Measurements from ENCODE around the gene DNAI4.

The DNAI4 gene

GRCh38 chr1:66940981-66941380 is 16.3 kb upstream of the DNAI4 start:
- Histone ChIP-seq H3K36me3 (ENCODE audit: control insufficient read depth, insufficient read depth, low read length) (no peaks in the 10 kb centered on the region), H3K27me3 (ENCODE audit: control insufficient read depth, insufficient read depth, low read length) (no peaks in the 10 kb centered on the region), H3K9me3 (ENCODE audit: control insufficient read depth, low read length) (no peaks in the 10 kb centered on the region), H3K4me1 (ENCODE audit: control insufficient read depth, insufficient read depth, low read length) (peaks cover 4% of the 10 kb centered on the region), H3K4me3 (ENCODE audit: low read length) (no peak overlapping the region), H3K9ac (ENCODE audit: low read length) (no peak overlapping the region)

- no peaks in the 10 kb centered on the region for H3K9me3 ChIP-seq (ENCODE audit: control insufficient read depth, low read length)
- H3K4me1 ChIP-seq (ENCODE audit: control insufficient read depth, insufficient read depth, low read length): peaks cover 7% of the 10 kb centered on the region
- H3K36me3 ChIP-seq (ENCODE audit: control insufficient read depth, insufficient read depth, low read length): no peaks in the 10 kb centered on the region
- H3K27me3 ChIP-seq (ENCODE audit: control insufficient read depth, insufficient read depth, low read length): no peaks in the 10 kb centered on the region
- no peak overlapping the region for H3K4me3 ChIP-seq (ENCODE audit: low read length)
- no peak overlapping the region for H3K9ac ChIP-seq (ENCODE audit: low read length)
Observed at GRCh38 chr1:66938613-66939012, 14.0 kb upstream of the DNAI4 start.

- H3K4me1 ChIP-seq (ENCODE audit: control insufficient read depth, insufficient read depth, low read length): peaks cover 9% of the 10 kb centered on the region
Observed at GRCh38 chr1:66937529-66938234, 13.0 kb upstream of the DNAI4 start.

DNA sequence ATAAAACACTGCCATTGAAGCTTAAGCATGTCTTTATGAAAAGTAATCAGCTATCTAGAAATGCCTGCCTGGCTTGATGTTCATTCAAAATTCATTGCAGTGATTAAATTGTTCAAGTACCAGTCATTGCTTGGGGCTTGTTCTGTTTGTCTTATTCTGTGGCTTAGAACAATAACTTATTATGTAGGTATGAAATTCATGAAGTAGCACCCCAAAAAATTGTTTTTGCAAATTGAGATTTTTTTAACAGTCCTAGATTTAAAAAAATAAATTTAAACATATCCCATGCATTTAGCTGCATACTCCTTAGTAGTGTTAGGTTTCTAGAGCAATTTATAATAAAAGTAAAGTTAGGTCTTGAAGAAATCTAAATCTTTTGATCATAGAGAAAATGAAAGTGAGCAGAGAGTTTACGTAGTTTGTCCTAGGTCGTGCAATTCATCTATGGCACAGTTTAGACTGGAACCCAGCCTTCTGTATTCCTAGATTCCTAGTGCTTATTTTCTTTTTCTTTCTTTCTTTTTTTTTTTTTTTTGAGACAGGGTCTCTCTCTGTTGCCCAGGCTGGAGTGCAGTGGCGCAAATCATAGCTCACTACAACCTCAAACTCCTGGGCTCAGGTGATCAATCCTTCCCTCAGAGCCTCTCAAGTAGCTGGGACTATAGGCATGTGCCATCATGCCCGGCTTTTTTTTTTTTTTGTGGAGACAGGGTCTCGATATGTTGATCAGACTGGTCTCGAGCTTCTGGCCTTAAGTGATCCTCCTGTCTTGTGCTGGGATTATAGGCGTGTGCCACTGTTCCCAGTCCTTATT is 9.4 kb upstream of the DNAI4 start:
- Histone ChIP-seq H3K4me1 (ENCODE audit: control insufficient read depth, insufficient read depth, low read length) (peaks cover 15% of the 10 kb centered on the region), H3K4me3 (ENCODE audit: low read length) (peak overlapping the region; percentile 12), H3K27me3 (ENCODE audit: control insufficient read depth, insufficient read depth, low read length) (no peaks in the 10 kb centered on the region), H3K9me3 (ENCODE audit: control insufficient read depth, low read length) (no peaks in the 10 kb centered on the region), H3K36me3 (ENCODE audit: control insufficient read depth, insufficient read depth, low read length) (no peaks in the 10 kb centered on the region), H3K9ac (ENCODE audit: low read length) (peak overlapping the region; percentile 37)

More at GRCh38 chr1:66937529-66938234, 13.0 kb upstream of the DNAI4 start:
- Histone ChIP-seq H3K9ac (ENCODE audit: low read length) (no peak overlapping the region), H3K27me3 (ENCODE audit: control insufficient read depth, insufficient read depth, low read length) (no peaks in the 10 kb centered on the region), H3K4me3 (ENCODE audit: low read length) (no peak overlapping the region), H3K36me3 (ENCODE audit: control insufficient read depth, insufficient read depth, low read length) (no peaks in the 10 kb centered on the region), H3K9me3 (ENCODE audit: control insufficient read depth, low read length) (no peaks in the 10 kb centered on the region)

DNA sequence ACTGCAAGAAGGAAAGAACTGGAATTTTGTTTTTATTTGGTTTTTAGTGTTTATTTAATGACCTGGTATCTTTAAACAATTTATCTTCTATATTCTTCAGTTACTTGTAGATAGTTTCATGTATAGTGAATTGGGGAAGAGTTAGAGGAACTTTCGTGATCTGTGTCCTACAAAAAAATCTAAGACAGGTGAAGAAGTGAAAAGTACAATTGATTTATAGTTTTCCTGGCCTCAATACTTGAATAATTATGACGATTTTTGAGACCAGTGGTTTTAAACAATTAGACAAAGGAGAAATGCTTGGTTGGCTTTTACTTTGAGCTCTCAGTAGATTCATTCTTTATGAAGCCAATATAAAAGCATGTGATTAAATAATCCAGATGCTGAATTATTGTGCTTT is 7.6 kb upstream of the DNAI4 start:
- H3K9me3 ChIP-seq (ENCODE audit: control insufficient read depth, low read length): no peaks in the 10 kb centered on the region
- peaks cover 11% of the 10 kb centered on the region for H3K4me1 ChIP-seq (ENCODE audit: control insufficient read depth, insufficient read depth, low read length)
- no peaks in the 10 kb centered on the region for H3K36me3 ChIP-seq (ENCODE audit: control insufficient read depth, insufficient read depth, low read length)
- no peak overlapping the region for H3K4me3 ChIP-seq (ENCODE audit: low read length)
- H3K27me3 ChIP-seq (ENCODE audit: control insufficient read depth, insufficient read depth, low read length): no peaks in the 10 kb centered on the region
- H3K9ac ChIP-seq (ENCODE audit: low read length): peak overlapping the region; percentile 45

DNA sequence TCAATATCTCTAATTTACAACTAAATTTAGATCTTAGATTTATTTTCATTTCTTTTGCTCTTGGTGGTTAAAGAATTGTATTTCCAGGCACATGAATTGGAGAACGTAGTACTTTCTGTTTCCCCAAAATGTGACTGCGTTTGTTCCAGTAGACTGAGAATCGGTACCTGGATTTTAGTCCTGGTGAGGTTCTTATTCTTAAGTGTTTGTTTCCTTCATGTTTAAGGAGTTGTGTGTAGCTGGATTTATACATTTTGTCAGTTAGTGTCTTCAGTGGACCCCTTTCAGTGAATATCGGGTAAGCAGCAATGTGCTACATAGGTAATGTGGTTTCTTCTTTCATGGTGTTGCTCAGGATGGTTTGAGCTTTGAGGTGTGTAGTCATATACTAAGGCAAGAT is 6.9 kb upstream of the DNAI4 start:
- H3K36me3 ChIP-seq (ENCODE audit: control insufficient read depth, insufficient read depth, low read length): no peaks in the 10 kb centered on the region
- peak overlapping the region; percentile 98 for H3K9ac ChIP-seq (ENCODE audit: low read length)
- H3K4me1 ChIP-seq (ENCODE audit: control insufficient read depth, insufficient read depth, low read length): peaks cover 11% of the 10 kb centered on the region
- no peaks in the 10 kb centered on the region for H3K27me3 ChIP-seq (ENCODE audit: control insufficient read depth, insufficient read depth, low read length)
- no peak overlapping the region for H3K4me3 ChIP-seq (ENCODE audit: low read length)
- no peaks in the 10 kb centered on the region for H3K9me3 ChIP-seq (ENCODE audit: control insufficient read depth, low read length)

DNA sequence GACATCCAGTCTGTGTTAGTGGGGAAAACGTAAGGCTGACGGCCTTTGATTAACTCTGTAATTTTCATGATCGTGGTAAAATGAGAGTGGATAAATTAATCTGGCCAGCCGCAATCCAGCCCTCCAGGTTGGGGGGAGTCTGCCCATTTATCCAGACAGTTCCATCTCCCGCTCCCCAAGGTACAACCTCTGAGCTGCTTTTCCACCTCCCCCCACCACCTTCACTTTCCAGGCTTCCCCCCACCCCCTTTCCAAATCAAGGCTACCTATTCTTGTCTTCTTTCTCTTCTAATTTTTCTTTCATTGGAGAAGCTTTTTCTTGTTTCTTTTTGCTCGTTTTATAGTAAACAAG is 6.1 kb upstream of the DNAI4 start:
- Histone ChIP-seq H3K9ac (ENCODE audit: low read length) (peak overlapping the region; percentile 98), H3K36me3 (ENCODE audit: control insufficient read depth, insufficient read depth, low read length) (no peaks in the 10 kb centered on the region), H3K4me1 (ENCODE audit: control insufficient read depth, insufficient read depth, low read length) (peaks cover 16% of the 10 kb centered on the region), H3K4me3 (ENCODE audit: low read length) (peak overlapping the region; percentile 62), H3K27me3 (ENCODE audit: control insufficient read depth, insufficient read depth, low read length) (no peaks in the 10 kb centered on the region), H3K9me3 (ENCODE audit: control insufficient read depth, low read length) (no peaks in the 10 kb centered on the region)

- Histone ChIP-seq H3K27me3 (ENCODE audit: control insufficient read depth, insufficient read depth, low read length) (no peaks in the 10 kb centered on the region), H3K9ac (ENCODE audit: low read length) (peak overlapping the region; percentile 98), H3K36me3 (ENCODE audit: control insufficient read depth, insufficient read depth, low read length) (no peaks in the 10 kb centered on the region), H3K9me3 (ENCODE audit: control insufficient read depth, low read length) (no peaks in the 10 kb centered on the region), H3K4me1 (ENCODE audit: control insufficient read depth, insufficient read depth, low read length) (peaks cover 16% of the 10 kb centered on the region), H3K4me3 (ENCODE audit: low read length) (peak overlapping the region; percentile 62)
Observed at GRCh38 chr1:66929999-66930822, 5.6 kb upstream of the DNAI4 start.

DNA sequence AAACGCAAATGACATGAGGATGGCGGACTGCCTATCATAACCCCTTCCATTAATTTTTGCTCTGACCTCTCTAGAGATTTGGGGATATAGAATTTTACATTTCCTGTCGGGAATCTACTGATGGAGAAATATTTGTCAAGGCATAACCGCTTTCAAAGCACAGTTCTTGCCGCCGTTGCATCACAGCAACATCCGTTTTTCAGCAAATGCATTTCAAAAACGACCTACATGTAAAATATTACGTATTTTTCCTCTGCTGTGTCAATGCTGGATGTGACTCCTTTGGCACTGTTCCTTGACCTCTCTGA is 5.0 kb upstream of the DNAI4 start:
- Histone ChIP-seq H3K9me3 (ENCODE audit: control insufficient read depth, low read length) (no peaks in the 10 kb centered on the region), H3K4me3 (ENCODE audit: low read length) (no peak overlapping the region)

DNA sequence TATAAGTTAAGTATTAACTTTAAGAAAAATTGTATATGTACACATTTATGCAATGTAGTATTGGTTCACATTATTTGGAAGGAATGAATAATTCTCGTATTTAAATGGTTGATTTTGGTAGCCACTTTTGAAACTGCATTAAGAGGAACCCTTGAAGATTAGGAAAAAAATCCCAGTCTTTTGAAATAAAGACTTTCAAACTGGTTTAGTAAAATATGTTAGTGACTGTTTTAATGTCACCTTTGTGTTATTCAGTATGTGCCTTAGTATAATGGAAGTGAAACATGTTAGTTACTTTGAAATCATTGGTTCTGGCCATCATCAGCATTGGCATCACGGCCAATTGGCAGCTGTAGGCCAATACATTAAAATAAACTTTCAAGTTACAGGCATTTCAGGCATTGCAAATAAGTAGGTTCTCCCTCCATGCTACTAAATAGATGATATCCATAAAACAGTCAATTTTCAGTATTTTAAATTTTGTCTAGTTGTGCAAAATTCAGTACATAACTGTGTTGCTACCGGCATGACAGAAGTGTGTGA is 4.6 kb upstream of the DNAI4 start:
- no peak overlapping the region for H3K4me3 ChIP-seq (ENCODE audit: low read length)
- H3K36me3 ChIP-seq (ENCODE audit: control insufficient read depth, insufficient read depth, low read length): no peaks in the 10 kb centered on the region
- peak overlapping the region; percentile 98 for H3K9ac ChIP-seq (ENCODE audit: low read length)
- H3K4me1 ChIP-seq (ENCODE audit: control insufficient read depth, insufficient read depth, low read length): peaks cover 16% of the 10 kb centered on the region
- no peaks in the 10 kb centered on the region for H3K9me3 ChIP-seq (ENCODE audit: control insufficient read depth, low read length)
- H3K27me3 ChIP-seq (ENCODE audit: control insufficient read depth, insufficient read depth, low read length): no peaks in the 10 kb centered on the region

More for the DNA sequence above, 5.0 kb upstream of the DNAI4 start:
- H3K9ac ChIP-seq (ENCODE audit: low read length): peak overlapping the region; percentile 98
- peaks cover 16% of the 10 kb centered on the region for H3K4me1 ChIP-seq (ENCODE audit: control insufficient read depth, insufficient read depth, low read length)
- H3K36me3 ChIP-seq (ENCODE audit: control insufficient read depth, insufficient read depth, low read length): no peaks in the 10 kb centered on the region
- H3K27me3 ChIP-seq (ENCODE audit: control insufficient read depth, insufficient read depth, low read length): no peaks in the 10 kb centered on the region

- Histone ChIP-seq H3K4me3 (ENCODE audit: low read length) (no peak overlapping the region), H3K9me3 (ENCODE audit: control insufficient read depth, low read length) (no peaks in the 10 kb centered on the region), H3K4me1 (ENCODE audit: control insufficient read depth, insufficient read depth, low read length) (peaks cover 16% of the 10 kb centered on the region), H3K27me3 (ENCODE audit: control insufficient read depth, insufficient read depth, low read length) (no peaks in the 10 kb centered on the region), H3K9ac (ENCODE audit: low read length) (no peak overlapping the region), H3K36me3 (ENCODE audit: control insufficient read depth, insufficient read depth, low read length) (no peaks in the 10 kb centered on the region)
Observed at GRCh38 chr1:66927528-66927927, 2.9 kb upstream of the DNAI4 start.

DNA sequence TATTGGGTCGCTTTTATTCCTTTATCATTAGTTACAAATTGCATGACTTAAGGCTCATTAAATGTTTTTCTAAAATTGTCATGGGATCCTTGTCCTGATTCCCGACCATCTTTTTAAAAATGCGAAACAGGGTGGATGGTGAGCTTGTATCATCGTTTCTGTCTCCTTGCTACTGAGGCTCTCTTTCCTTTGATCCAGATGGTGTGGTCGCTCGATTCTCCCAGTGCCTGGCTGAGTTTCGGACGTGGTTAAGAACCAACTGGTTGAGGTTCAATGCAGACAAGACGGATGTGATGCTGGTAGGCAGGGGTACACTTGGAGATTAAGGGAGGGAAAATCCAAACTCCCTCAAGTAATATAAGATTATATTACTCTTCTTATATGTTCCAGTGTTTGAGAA is 1.3 kb upstream of the DNAI4 start:
- Histone ChIP-seq H3K9ac (ENCODE audit: low read length) (peak overlapping the region; percentile 82), H3K4me1 (ENCODE audit: control insufficient read depth, insufficient read depth, low read length) (peaks cover 11% of the 10 kb centered on the region)

More for the DNA sequence above, 1.3 kb upstream of the DNAI4 start:
- H3K27me3 ChIP-seq (ENCODE audit: control insufficient read depth, insufficient read depth, low read length): no peaks in the 10 kb centered on the region
- H3K9me3 ChIP-seq (ENCODE audit: control insufficient read depth, low read length): no peaks in the 10 kb centered on the region
- peak overlapping the region; percentile 95 for H3K4me3 ChIP-seq (ENCODE audit: low read length)
- no peaks in the 10 kb centered on the region for H3K36me3 ChIP-seq (ENCODE audit: control insufficient read depth, insufficient read depth, low read length)
